NCI-H2196 (cell line): Measurements from ENCODE around the gene DES.

Experiments used
- DNase-seq: peaks from one replicate; lab custom pipeline; 2025; ENCODE audit not compliant: unreplicated experiment; lab: John Stamatoyannopoulos, UW

DES gene

DNA sequence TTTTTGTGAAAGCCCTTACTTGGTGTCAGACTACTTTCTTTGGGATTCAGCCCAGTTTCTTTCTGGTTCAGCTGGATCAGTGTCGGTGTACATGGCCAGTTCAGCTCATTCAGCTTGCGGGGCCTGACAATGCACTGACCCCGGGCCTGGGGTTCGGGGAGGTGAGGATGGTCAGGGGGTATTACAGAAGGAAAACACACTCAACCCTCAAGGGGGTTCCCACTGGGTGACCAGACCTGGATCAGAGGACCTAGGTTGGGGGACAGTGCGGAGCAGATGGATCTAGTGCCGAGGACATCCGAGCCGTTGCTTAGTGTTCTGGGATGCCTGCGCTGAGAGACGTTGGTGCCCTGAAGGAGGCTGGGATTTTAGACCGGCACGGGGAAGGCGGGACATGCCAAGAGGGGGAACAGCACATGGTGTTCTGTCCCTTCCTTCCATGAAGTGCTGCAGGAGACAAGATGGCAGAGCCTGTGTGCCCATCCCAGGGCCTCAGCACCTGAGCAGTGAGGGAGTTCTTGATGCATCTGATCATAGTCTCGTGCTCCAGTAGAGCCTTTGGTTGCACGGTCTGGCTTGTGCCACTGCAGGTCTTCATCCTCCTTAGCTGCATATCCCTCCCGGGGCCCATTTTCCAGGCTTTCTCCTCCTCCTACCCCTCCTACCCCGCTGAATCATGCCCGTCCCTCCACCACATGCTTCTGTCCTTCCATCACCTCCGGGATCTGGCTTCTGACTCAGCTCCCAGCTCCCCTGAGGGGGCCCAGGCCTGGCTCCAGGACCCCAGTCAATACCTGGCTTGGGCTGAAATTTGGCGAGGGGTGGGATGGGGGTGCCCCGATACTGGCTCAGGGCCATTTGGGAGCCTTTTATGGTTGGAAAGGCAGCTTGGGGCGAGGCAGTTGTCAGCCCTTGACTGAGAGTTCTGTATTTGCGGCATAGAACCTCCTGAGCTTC, 34.5 kb downstream of the DES start:
- DNase-seq: no peak

- peak; percentile 28 for DNase-seq
Observed at GRCh38 chr2:219453671-219454590, 35.8 kb downstream of the DES start.

GRCh38 chr2:219455581-219455980, 37.4 kb downstream of the DES start:
- DNase-seq: no peak

DNA sequence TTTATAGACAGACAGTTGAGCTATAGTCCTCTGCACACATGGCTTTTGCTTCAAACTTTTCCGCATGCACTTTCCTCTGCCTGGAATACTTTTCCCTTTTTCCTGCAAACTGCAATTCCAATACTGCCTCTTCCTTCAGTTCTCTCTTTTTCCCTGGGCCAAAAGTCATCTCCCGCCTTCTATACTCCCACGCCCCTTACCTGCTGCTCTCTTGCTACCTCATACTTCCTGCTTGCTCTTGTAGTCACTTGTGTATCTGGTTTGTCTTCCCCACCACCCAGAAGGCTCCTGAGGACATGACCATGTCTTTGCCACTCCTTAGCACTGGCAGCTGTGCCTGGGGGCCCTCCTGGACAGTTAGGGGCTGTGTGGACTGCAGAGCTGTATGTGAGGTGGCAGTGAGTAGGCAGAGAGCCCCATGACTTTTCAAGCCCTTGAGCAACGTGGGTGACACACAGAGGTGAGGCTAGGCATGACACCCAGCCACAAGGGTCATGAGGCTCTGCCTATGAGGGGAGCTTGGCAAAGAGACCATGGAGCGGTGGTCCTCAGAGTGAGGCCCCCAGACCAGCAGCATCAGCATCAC, 39.7 kb downstream of the DES start:
- DNase-seq: no peak

GRCh38 chr2:219458996-219459395, 40.8 kb downstream of the DES start:
- no peak for DNase-seq

- peak; percentile 55 for DNase-seq
Observed at GRCh38 chr2:219459460-219460311, 41.5 kb downstream of the DES start.

- peak; percentile 22 for DNase-seq
Observed at GRCh38 chr2:219460424-219460926, 42.3 kb downstream of the DES start.

GRCh38 chr2:219461047-219461514, 42.9 kb downstream of the DES start:
- no peak for DNase-seq

DNA sequence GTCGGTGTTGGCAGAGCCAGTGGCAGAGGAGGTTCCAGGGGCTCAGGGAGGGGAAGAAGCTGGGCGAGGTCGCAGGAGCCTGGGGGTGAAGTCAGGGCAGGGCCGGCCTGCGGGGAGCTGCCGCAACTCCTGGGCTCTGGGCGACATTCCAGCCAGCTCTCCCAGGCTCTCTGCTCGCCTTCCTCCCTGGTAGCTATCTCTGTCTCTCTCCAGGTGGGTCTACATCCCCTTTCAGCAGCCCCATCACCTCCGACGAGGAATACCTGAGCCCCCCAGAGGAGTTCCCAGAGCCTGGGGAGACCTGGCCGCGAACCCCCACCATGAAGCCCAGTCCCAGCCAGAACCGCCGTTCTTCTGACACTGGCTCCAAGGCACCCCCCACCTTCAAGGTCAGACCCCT, 43.5 kb downstream of the DES start:
- DNase-seq: no peak

- no peak for DNase-seq
Observed at GRCh38 chr2:219462349-219462748, 44.2 kb downstream of the DES start.

DNA sequence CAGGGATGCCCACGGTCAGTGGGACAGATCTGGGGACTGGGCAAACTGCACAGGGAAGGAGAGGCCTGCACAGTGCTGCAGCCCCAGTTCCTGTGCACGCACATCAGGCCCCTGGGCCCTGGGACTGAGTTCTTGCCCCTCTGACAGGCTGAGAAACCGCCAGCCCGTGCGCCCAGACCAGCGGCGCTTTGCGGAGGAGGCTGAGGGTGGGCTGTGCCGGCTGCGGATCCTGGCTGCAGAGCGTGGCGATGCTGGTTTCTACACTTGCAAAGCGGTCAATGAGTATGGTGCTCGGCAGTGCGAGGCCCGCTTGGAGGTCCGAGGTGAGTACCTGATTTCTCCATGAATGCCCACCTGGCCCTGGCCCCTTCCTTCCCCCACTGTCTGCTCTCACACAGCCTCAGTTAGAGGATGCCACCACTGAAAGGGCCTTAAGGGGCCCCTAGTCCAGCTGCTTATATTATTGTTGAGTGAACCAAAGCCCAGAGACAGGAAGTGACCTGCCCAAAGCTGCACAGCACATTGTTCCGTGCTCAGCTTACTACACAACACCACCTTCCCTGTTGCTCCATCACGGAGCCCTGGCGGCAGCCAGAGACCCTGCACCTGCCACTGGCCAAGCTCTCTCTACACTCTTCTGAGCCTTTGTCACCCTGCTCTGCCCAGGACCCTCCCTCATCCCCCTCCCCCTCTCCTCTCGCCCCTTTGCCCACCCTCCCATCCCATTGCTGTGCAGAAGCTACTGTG, 46.3 kb downstream of the DES start:
- DNase-seq: no peak

DNA sequence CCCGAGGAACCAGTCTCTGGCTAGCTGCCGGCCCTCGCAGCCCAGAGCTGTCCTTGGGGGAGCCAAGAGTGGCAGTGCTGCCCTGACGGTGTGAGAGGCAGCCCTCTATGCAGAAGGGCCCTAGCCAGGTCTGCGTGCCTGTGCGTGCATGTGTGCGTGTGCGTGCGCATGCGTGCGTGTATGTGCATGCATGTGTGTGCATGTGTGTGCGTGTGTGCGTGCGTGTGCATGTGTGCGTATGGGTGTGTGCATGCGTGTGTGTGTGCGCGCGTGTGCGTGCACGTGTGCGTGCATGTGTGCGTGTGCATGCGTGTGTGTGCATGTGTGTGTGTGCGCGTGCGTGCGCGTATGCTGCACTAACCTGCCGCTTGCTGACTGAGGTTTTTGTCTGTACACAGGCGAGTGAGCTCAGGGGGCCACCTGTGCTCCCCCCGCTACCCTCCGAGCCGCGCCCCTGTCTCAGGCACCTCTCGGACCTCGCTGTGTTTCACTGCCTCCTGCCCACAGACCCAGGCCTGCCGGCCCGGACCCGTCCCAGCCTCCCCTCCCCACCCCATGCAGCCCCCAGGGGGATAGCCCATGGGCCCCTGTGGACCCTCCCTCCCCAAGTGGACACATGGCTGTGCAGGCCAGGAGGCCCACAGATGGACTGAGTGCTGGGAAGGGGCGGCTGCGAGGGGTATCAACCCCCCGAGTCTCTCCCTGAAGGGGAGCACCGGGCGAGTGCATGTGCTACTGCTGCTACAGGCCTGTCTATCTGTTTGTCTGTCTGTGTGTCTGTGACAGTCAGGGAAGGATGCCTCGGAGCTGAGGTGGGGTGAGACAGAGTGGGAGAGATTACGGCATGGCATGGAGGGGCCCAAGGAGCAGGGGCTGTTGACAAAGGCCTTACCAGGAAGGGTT, 47.7 kb downstream of the DES start:
- no peak for DNase-seq

DNA sequence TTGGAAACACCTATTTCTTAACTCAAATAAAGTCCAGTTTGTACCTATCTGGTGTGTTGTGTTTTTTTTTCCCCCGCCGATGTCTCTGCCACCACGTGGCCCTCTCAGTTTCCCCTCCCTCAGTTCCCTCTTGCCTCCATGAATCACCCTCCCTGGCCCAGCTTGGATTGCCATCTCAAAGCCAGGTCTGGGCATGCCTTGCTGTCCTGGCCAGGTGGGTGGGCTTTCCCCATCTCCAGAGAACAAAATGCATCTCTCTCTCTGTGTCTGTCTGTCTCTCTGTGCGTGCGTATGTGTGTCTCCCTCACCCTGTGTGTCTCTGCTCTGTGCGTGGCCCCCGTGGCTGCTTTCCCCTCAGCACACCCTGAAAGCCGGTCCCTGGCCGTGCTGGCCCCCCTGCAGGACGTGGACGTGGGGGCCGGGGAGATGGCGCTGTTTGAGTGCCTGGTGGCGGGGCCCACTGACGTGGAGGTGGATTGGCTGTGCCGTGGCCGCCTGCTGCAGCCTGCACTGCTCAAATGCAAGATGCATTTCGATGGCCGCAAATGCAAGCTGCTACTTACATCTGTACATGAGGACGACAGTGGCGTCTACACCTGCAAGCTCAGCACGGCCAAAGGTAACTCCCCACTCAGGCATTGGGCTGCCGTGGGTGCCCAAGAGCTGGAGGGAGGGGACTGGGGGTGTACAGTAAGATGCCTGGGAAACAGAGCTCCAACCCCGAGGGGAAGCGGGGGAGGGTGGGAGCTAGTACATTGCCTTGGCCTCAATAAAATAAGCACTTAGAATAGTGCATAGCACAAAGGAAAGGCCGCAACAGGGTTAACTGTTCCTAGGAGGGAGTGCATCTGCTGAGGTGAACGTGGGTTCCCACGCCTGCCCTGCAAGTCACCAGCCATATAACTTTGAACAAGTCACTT, 48.9 kb downstream of the DES start:
- DNase-seq: no peak

- peak; percentile 73 for DNase-seq
Observed at GRCh38 chr2:219467736-219468075, 49.5 kb downstream of the DES start.

DNA sequence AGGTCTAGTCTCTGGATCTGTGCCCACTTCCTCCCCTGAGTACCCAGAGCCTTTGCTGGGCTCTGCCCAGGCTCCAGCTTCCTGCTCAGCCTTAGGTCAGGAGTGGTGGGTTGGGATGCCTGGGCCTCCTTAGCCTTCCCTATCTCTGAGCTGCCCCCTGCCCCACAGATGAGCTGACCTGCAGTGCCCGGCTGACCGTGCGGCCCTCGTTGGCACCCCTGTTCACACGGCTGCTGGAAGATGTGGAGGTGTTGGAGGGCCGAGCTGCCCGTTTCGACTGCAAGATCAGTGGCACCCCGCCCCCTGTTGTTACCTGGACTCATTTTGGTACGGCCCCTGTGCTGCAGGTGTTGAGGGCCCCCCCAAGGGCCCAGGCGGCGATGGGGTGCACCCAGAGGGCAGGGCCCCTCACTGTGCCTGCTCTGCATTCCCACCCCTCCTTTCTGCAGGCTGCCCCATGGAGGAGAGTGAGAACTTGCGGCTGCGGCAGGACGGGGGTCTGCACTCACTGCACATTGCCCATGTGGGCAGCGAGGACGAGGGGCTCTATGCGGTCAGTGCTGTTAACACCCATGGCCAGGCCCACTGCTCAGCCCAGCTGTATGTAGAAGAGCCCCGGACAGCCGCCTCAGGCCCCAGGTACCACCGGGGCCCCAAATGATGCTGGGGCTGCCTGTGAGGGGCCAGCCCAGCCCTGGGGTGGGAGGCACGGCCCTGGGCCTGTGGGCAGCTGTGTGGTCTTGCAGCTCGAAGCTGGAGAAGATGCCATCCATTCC, 50.4 kb downstream of the DES start:
- peak; percentile 46 for DNase-seq

GRCh38 chr2:219469186-219469724, 51.1 kb downstream of the DES start:
- DNase-seq: no peak
